Hepatocyte (in vitro differentiated cells): ENCODE measurements around the gene SNAI3. TPM values are rescaled to one million over a fixed set of nuclear protein-coding genes. Genes with fewer than 3 reads are reported as not detected.

Experiments
- DNase-seq: peaks from one replicate; pipeline ENCODE4 v3.0.0-alpha.2; 2016; ENCODE audit warnings: low spot score
- H2AFZ ChIP-seq: fragments of 200-600 bp; sonication (generic); 2 replicates; pipeline ENCODE4 v1.6.0; 2016; ENCODE audit warnings: antibody characterized with exemption, mild to moderate bottlenecking
- H3K27ac ChIP-seq: fragments of 200-600 bp; sonication (generic); 2 replicates; pipeline ENCODE4 v1.5.1; 2016; ENCODE audit warnings: mild to moderate bottlenecking
- H3K27me3 ChIP-seq: fragments of 200-600 bp; sonication (generic); 2 replicates; pipeline ENCODE4 v1.6.1; 2016
- H3K36me3 ChIP-seq: fragments of 200-600 bp; sonication (generic); replicated peaks from 2 replicates; pipeline ENCODE4 v1.5.1; 2016; ENCODE audit warnings: low read depth; ENCODE audit not compliant: insufficient read depth
- H3K4me1 ChIP-seq: fragments of 200-600 bp; sonication (generic); 2 replicates; pipeline ENCODE4 v1.5.1; 2016; ENCODE audit warnings: mild to moderate bottlenecking, moderate library complexity; ENCODE audit not compliant: insufficient read depth
- H3K4me2 ChIP-seq: fragments of 200-600 bp; sonication (generic); 2 replicates; pipeline ENCODE4 v1.6.0; 2016
- H3K4me3 ChIP-seq: fragments of 200-600 bp; sonication (generic); 2 replicates; pipeline ENCODE4 v1.5.1; 2016; ENCODE audit warnings: mild to moderate bottlenecking
- H3K79me2 ChIP-seq: fragments of 200-600 bp; sonication (generic); 2 replicates; pipeline ENCODE4 v1.6.0; 2017; ENCODE audit warnings: mild to moderate bottlenecking
- H3K9me2 ChIP-seq: fragments of 200-600 bp; sonication (generic); replicated peaks from 2 replicates; pipeline ENCODE4 v1.6.0; 2017; ENCODE audit warnings: mild to moderate bottlenecking; ENCODE audit not compliant: insufficient read depth
- H3K9me3 ChIP-seq: fragments of 200-600 bp; sonication (generic); 2 replicates; pipeline ENCODE4 v1.5.1; 2016; ENCODE audit warnings: low read depth, mild to moderate bottlenecking
- H4K20me1 ChIP-seq: fragments of 200-600 bp; sonication (generic); 2 replicates; pipeline ENCODE4 v1.6.0; 2016; ENCODE audit warnings: mild to moderate bottlenecking; ENCODE audit not compliant: insufficient read depth, poor library complexity, severe bottlenecking
- CTCF ChIP-seq: fragments of 200-600 bp; sonication (generic); IDR thresholded peaks from 2 replicates; pipeline ENCODE4 v1.5.1; 2016; ENCODE audit warnings: antibody characterized with exemption, mild to moderate bottlenecking; ENCODE audit not compliant: poor library complexity
- EZH2 ChIP-seq: fragments of 200-600 bp; sonication (generic); IDR thresholded peaks from 2 replicates; pipeline ENCODE4 v1.6.1; 2016; ENCODE audit warnings: antibody characterized with exemption, mild to moderate bottlenecking, borderline replicate concordance
- EZH2phosphoT487 ChIP-seq: fragments of 200-600 bp; sonication (generic); IDR thresholded peaks from one replicate; pipeline ENCODE4 v1.6.1; 2018; ENCODE audit warnings: antibody characterized with exemption, mild to moderate bottlenecking, low read depth, moderate library complexity; ENCODE audit not compliant: unreplicated experiment, severe bottlenecking
- WGBS: methylation state at CpG from one replicate; pipeline ENCODE4 v1.1.6; 2016; ENCODE audit warnings: low lambda C conversion rate; ENCODE audit errors: missing lambda C conversion rate; 5-methylcytosine and 5-hydroxymethylcytosine counted together
- polyA plus RNA-seq: library from polyadenylated mRNA; unstranded; fragments of >200 nt; fragmentation: Nextera tagmentation; extraction: Ambion mirVana; gene quantifications from 2 replicates; pipeline ENCODE4 v1.2.1, GENCODE V29; 2016
- total RNA-seq: library from RNA; depleted of rRNA; stranded (reverse); fragments of >200 nt; gene quantifications from 2 replicates; pipeline ENCODE4 v1.2.3, GENCODE V29; 2014

SNAI3 gene
- total and polyA plus RNA-seq, 2 experiments from 2014 or later: 1.7 to 5.0 TPM

GRCh38 chr16:88651989-88652761, 34.1 kb downstream of the SNAI3 start:
- no peaks in the 10 kb centered on the region for H3K36me3 ChIP-seq
- H3K9me3 ChIP-seq: no peaks in the 10 kb centered on the region
- WGBS: 91% methylated on average over 29 of the region's 29 CpGs

GRCh38 chr16:88651276-88651988, 34.9 kb downstream of the SNAI3 start:
- Histone ChIP-seq H3K27me3 (no peaks in the 10 kb centered on the region), H3K9me2 (no peaks in the 10 kb centered on the region), H3K4me3 (peak overlapping the region; percentile 82), H3K27ac (peak overlapping the region; percentile 91), H3K36me3 (no peaks in the 10 kb centered on the region), H3K79me2 (peaks cover 15% of the 10 kb centered on the region), H3K9me3 (no peaks in the 10 kb centered on the region), H2AFZ (no peak overlapping the region), H3K4me1 (peaks cover 15% of the 10 kb centered on the region), H4K20me1 (peaks cover 6% of the 10 kb centered on the region), H3K4me2 (peak overlapping the region; percentile 99)
- 55% methylated on average over 23 of the region's 24 CpGs for WGBS
- no peak for TF ChIP-seq EZH2
- no peak for TF ChIP-seq CTCF
- no peak for TF ChIP-seq EZH2phosphoT487
- peak; percentile 73 for DNase-seq

More at GRCh38 chr16:88651989-88652761, 34.1 kb downstream of the SNAI3 start:
- no peak overlapping the region for H2AFZ ChIP-seq
- H3K4me1 ChIP-seq: peaks cover 15% of the 10 kb centered on the region
- H3K27me3 ChIP-seq: no peaks in the 10 kb centered on the region
- no peak for DNase-seq
- H4K20me1 ChIP-seq: peaks cover 6% of the 10 kb centered on the region
- H3K4me3 ChIP-seq: no peak overlapping the region
- H3K27ac ChIP-seq: peak overlapping the region; percentile 91
- peaks cover 15% of the 10 kb centered on the region for H3K79me2 ChIP-seq
- H3K9me2 ChIP-seq: no peaks in the 10 kb centered on the region
- H3K4me2 ChIP-seq: peak overlapping the region; percentile 99
- TF ChIP-seq CTCF: no peak
- TF ChIP-seq EZH2phosphoT487: no peak
- no peak for TF ChIP-seq EZH2

- H3K4me3 ChIP-seq: peak within 1 kb of the TSS; percentile 82
- WGBS: 6% methylated on average over 10 of the region's 41 CpGs
- no peaks in the 10 kb centered on the region for H3K9me2 ChIP-seq
- no peaks in the 10 kb centered on the region for H3K27me3 ChIP-seq
- peak within 1 kb of the TSS; percentile 99 for H3K4me2 ChIP-seq
- H2AFZ ChIP-seq: peak within 1 kb of the TSS; percentile 37
- peaks cover 15% of the 10 kb centered on the region for H3K79me2 ChIP-seq
- TF ChIP-seq EZH2phosphoT487 (no peak), CTCF (no peak), EZH2 (no peak)
- peak within 1 kb of the TSS; percentile 91 for H3K27ac ChIP-seq
- peaks cover 15% of the 10 kb centered on the region for H3K4me1 ChIP-seq
- peaks cover 6% of the 10 kb centered on the region for H4K20me1 ChIP-seq
- no peaks in the 10 kb centered on the region for H3K9me3 ChIP-seq
- H3K36me3 ChIP-seq: no peaks in the 10 kb centered on the region
- peak; percentile 88 for DNase-seq
Observed at GRCh38 chr16:88650749-88651275, 35.5 kb downstream of the SNAI3 start, which contains the start of gene CYBA. Gene CYBA (minus strand): TSS chr16:88651053. CDS start chr16:88651013, 40 bp downstream.
